ENCODE measurements around the gene NUP98.

DNA sequence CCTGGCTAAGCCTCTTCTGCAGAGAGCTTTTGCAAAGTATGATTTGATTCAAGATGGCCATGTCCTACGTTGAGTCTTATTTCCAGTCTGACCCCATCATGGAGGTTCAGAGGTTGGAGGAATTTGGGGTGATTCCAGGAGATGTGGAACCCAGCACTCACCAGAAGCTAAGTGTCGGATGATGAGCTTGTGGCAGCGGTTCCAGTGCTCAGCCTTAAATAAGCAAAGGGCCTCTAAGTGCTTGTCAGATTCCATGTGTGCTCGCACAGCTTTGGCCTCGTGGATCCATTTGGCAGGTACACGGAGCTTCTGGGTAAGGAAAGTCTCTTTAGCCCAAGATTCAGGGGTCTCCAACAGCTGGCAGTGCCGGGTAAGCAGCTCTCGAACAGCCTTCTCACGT lies 114.3 kb downstream of the NUP98 start:
- TF ChIP-seq ELF4 (IDR thresholded peaks at IDR 0.05) (no peak), SP1 (IDR thresholded peaks at IDR 0.05) (no peak), FOXK2 (IDR thresholded peaks at IDR 0.05) (no peak)
- TF ChIP-seq, protein P1, sequence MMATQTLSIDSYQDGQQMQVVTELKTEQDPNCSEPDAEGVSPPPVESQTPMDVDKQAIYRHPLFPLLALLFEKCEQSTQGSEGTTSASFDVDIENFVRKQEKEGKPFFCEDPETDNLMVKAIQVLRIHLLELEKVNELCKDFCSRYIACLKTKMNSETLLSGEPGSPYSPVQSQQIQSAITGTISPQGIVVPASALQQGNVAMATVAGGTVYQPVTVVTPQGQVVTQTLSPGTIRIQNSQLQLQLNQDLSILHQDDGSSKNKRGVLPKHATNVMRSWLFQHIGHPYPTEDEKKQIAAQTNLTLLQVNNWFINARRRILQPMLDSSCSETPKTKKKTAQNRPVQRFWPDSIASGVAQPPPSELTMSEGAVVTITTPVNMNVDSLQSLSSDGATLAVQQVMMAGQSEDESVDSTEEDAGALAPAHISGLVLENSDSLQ (IDR thresholded peaks at IDR 0.05): no peak

Measured in HEK293T (cell line).